ENCODE data around the gene SYNJ2.

DNA sequence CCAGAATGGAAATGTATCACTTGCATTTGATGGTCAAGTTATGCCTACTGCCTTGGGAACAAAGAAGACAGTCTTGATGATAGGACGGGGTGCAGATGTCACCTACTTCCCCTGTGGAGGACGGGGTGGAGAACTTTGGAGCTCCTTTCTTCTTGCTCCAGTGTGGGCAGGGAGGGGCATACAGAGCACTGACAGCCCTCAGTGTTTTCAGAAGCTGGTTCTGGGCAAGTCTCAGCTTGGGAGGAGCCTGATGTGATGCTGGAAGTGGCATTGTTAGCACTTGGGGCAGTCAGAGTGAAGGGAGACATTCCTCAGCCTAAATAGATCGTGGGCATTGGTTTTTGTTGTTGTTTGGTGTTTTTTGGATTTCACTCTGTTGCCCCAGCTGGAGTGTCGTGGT is 59.7 kb downstream of the SYNJ2 start:
- TF ChIP-seq, protein P1, sequence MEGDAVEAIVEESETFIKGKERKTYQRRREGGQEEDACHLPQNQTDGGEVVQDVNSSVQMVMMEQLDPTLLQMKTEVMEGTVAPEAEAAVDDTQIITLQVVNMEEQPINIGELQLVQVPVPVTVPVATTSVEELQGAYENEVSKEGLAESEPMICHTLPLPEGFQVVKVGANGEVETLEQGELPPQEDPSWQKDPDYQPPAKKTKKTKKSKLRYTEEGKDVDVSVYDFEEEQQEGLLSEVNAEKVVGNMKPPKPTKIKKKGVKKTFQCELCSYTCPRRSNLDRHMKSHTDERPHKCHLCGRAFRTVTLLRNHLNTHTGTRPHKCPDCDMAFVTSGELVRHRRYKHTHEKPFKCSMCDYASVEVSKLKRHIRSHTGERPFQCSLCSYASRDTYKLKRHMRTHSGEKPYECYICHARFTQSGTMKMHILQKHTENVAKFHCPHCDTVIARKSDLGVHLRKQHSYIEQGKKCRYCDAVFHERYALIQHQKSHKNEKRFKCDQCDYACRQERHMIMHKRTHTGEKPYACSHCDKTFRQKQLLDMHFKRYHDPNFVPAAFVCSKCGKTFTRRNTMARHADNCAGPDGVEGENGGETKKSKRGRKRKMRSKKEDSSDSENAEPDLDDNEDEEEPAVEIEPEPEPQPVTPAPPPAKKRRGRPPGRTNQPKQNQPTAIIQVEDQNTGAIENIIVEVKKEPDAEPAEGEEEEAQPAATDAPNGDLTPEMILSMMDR (IDR thresholded peaks at IDR 0.05): no peak
- no peak for TF ChIP-seq POLR2A (IDR thresholded peaks at IDR 0.05)
